IMR-90 (cell line): Measurements from ENCODE around the gene ARHGEF7. TPM values are rescaled to one million over a fixed set of nuclear protein-coding genes. Genes with fewer than 3 reads are reported as not detected.

Experiments
- ATAC-seq: fragments of 200-7000 bp; cut with Tn5 transposase; 2 replicates; pipeline ENCODE4 v1.9.1; 2020; ENCODE audit warnings: low read depth, mild to moderate bottlenecking, moderate library complexity
- BruUV-seq: library from RNA; stranded (reverse); fragments of 400-500 nt; replicated peaks from 2 replicates; lab custom pipeline; 2021; lab: Mats Ljungman, UMichigan
- CTCF ChIA-PET: fragments of 300-600 bp; formaldehyde crosslinking; extraction: SDS; loops from one replicate; lab custom pipeline; 2021; ENCODE audit warnings: antibody characterized with exemption; lab: Yijun Ruan, JAX
- POLR2A ChIA-PET: fragments of 300-600 bp; sonication (Branson Sonifier 250); formaldehyde crosslinking; loops from one replicate; lab custom pipeline; 2022; ENCODE audit warnings: antibody characterized with exemption; ENCODE audit not compliant: unreplicated experiment; lab: Charles Lee
- DNase-seq: peaks from one replicate; pipeline ENCODE4 v3.0.0; 2013
- H2AFZ ChIP-seq: replicated peaks from 2 replicates; pipeline ENCODE3; 2013; ENCODE audit warnings: low read length, mild to moderate bottlenecking; ENCODE audit not compliant: poor library complexity
- H2AK5ac ChIP-seq: 2 replicates; pipeline ENCODE4 v1.6.1; 2013; ENCODE audit warnings: low read depth, low read length, inconsistent platforms
- H2AK9ac ChIP-seq: replicated peaks from 2 replicates; pipeline ENCODE3; 2013; ENCODE audit warnings: mild to moderate bottlenecking, low read depth, low read length, moderate library complexity; ENCODE audit not compliant: poor library complexity
- H2BK120ac ChIP-seq: 2 replicates; pipeline ENCODE4 v1.6.1; 2013; ENCODE audit warnings: low read depth, low read length, inconsistent platforms
- H2BK15ac ChIP-seq: 3 replicates; pipeline ENCODE4 v1.6.1; 2013; ENCODE audit warnings: low read depth, low read length, inconsistent platforms
- H2BK20ac ChIP-seq: 2 replicates; pipeline ENCODE4 v1.6.1; 2013; ENCODE audit warnings: low read depth, mild to moderate bottlenecking, inconsistent platforms, low read length, moderate library complexity
- H2BK5ac ChIP-seq: 2 replicates; pipeline ENCODE4 v1.6.1; 2013; ENCODE audit warnings: mild to moderate bottlenecking, low read depth, low read length, inconsistent platforms; ENCODE audit not compliant: poor library complexity, severe bottlenecking
- H3K14ac ChIP-seq: replicated peaks from 2 replicates; pipeline ENCODE4 v1.6.1; 2013; ENCODE audit warnings: low read depth, low read length, inconsistent platforms
- H3K18ac ChIP-seq: 2 replicates; pipeline ENCODE4 v1.6.1; 2013; ENCODE audit warnings: low read depth, low read length, control low read depth
- H3K23ac ChIP-seq: 2 replicates; pipeline ENCODE4 v1.6.1; 2013; ENCODE audit warnings: low read depth, low read length, inconsistent platforms
- H3K27ac ChIP-seq: 2 replicates; pipeline ENCODE4 v1.5.1; 2013; ENCODE audit warnings: mild to moderate bottlenecking, control low read depth, low read length; ENCODE audit not compliant: insufficient read depth
- H3K27me3 ChIP-seq: 2 replicates; pipeline ENCODE4 v1.6.1; 2013; ENCODE audit warnings: low read length; ENCODE audit not compliant: control insufficient read depth, insufficient read depth
- H3K36me3 ChIP-seq: 2 replicates; pipeline ENCODE4 v1.6.1; 2013; ENCODE audit warnings: low read length, mixed read lengths; ENCODE audit not compliant: control insufficient read depth, insufficient read depth
- H3K4ac ChIP-seq: 2 replicates; pipeline ENCODE4 v1.6.1; 2013; ENCODE audit warnings: low read depth, low read length, inconsistent platforms
- H3K4me1 ChIP-seq: 2 replicates; pipeline ENCODE4 v1.6.1; 2013; ENCODE audit warnings: low read length, mixed read lengths; ENCODE audit not compliant: control insufficient read depth, insufficient read depth
- H3K4me2 ChIP-seq: 2 replicates; pipeline ENCODE4 v1.6.1; 2013; ENCODE audit warnings: low read depth, mild to moderate bottlenecking, control low read depth, low read length, moderate library complexity
- H3K4me3 ChIP-seq: 2 replicates; pipeline ENCODE4 v1.5.1; 2013; ENCODE audit warnings: low read depth, mild to moderate bottlenecking, control low read depth, low read length, moderate library complexity; ENCODE audit not compliant: insufficient read depth
- H3K56ac ChIP-seq: 2 replicates; pipeline ENCODE4 v1.6.1; 2013; ENCODE audit warnings: low read length, inconsistent platforms; ENCODE audit not compliant: insufficient read depth; ENCODE audit errors: extremely low read depth
- H3K79me1 ChIP-seq, 2 experiments: 2 replicates each; pipeline ENCODE4 v1.6.1; 2013; ENCODE audit warnings: low read length in 2 of 2, inconsistent platforms in 1 of 2, low read depth in 1 of 2
- H3K9ac ChIP-seq: 2 replicates; pipeline ENCODE4 v1.6.1; 2013; ENCODE audit warnings: low read depth, low read length, control low read depth
- H3K9me1 ChIP-seq: 2 replicates; pipeline ENCODE4 v1.6.1; 2013; ENCODE audit warnings: low read length, inconsistent platforms; ENCODE audit not compliant: insufficient read depth
- H3K9me3 ChIP-seq: 2 replicates; pipeline ENCODE4 v1.6.1; 2013; ENCODE audit warnings: low read length; ENCODE audit not compliant: control insufficient read depth, insufficient read depth
- H4K20me1 ChIP-seq: 2 replicates; pipeline ENCODE4 v1.6.1; 2013; ENCODE audit warnings: low read length, inconsistent platforms; ENCODE audit not compliant: insufficient read depth
- H4K5ac ChIP-seq: 2 replicates; pipeline ENCODE4 v1.6.1; 2013; ENCODE audit warnings: mild to moderate bottlenecking, low read depth, low read length, control low read depth
- H4K8ac ChIP-seq, 2 experiments: 2 replicates each; pipeline ENCODE4 v1.6.1; 2013; ENCODE audit warnings: low read depth in 2 of 2, low read length in 2 of 2, control low read depth in 1 of 2, inconsistent platforms in 1 of 2
- H4K91ac ChIP-seq: 2 replicates; pipeline ENCODE4 v1.6.1; 2013; ENCODE audit warnings: low read depth, low read length, inconsistent platforms; ENCODE audit not compliant: insufficient read depth
- BHLHE40 ChIP-seq: fragments of 150-350 bp; IDR thresholded peaks from 2 replicates; pipeline ENCODE4 v1.6.1; 2016; ENCODE audit warnings: mild to moderate bottlenecking, low read depth, low read length
- MXI1 ChIP-seq: IDR thresholded peaks from 2 replicates; pipeline ENCODE4 v1.6.1; 2012; ENCODE audit warnings: low read depth, mild to moderate bottlenecking, low read length, moderate library complexity, borderline replicate concordance
- POLR2A ChIP-seq: IDR thresholded peaks from 2 replicates; pipeline ENCODE4 v1.6.1; 2012; ENCODE audit warnings: mild to moderate bottlenecking, low read depth, low read length
- RAD21 ChIP-seq: IDR thresholded peaks from 2 replicates; pipeline ENCODE4 v1.6.1; 2012; ENCODE audit warnings: low read length, improper control_type of control experiment
- RCOR1 ChIP-seq: IDR thresholded peaks from 2 replicates; pipeline ENCODE4 v1.6.1; 2012; ENCODE audit warnings: mild to moderate bottlenecking, low read length, improper control_type of control experiment; ENCODE audit not compliant: insufficient replicate concordance
- WGBS, 2 experiments: methylation state at CpG; one replicate each; pipeline versions ENCODE4 v1.1.5 to v1.1.7; 2013; ENCODE audit warnings: missing lambda C conversion rate in 2 of 2; ENCODE audit not compliant: insufficient read length in 1 of 2; ENCODE audit errors: extremely low coverage in 2 of 2; 5-methylcytosine and 5-hydroxymethylcytosine counted together
- dilution Hi-C: fragments of 300-500 bp; cut with HindIII; formaldehyde crosslinking; loops from one replicate; pipeline ENCODE4 v1.14.3; 2018; ENCODE audit warnings: low sequenced_read_pairs; ENCODE audit not compliant: unreplicated experiment
- in situ Hi-C: fragments of 300-500 bp; cut with MboI; formaldehyde crosslinking; loops from 3 replicates; pipeline ENCODE4 v1.14.3; 2019; ENCODE audit warnings: low sequenced_read_pairs, inconsistent platforms, mixed read lengths
- intact Hi-C: fragments of 100-400 bp; cut with micrococcal nuclease; formaldehyde crosslinking; loops from 2 replicates; pipeline ENCODE4 v1.10.0; 2022
- polyA plus RNA-seq, 3 experiments: library from polyadenylated mRNA; depleted of rRNA; stranded (reverse); fragments of >200 nt; gene quantifications; 2 replicates each; pipeline ENCODE4 v1.2.3, GENCODE V29; 2012; ENCODE audit warnings: low replicate concordance in 1 of 3
- total RNA-seq: library from RNA; depleted of rRNA; stranded (reverse); fragments of >200 nt; gene quantifications from 2 replicates; pipeline ENCODE4 v1.2.3, GENCODE V29; 2012
- TF ChIP-seq, protein P1 (sequence below): fragments of 150-350 bp; IDR thresholded peaks from 2 replicates; pipeline ENCODE4 v1.6.1; 2017; ENCODE audit warnings: mild to moderate bottlenecking, antibody characterized with exemption, low read length, low read depth
- TF ChIP-seq, protein P2 (sequence below): conservative IDR thresholded peaks from 2 replicates; pipeline ENCODE4 v1.5.1; 2012; ENCODE audit warnings: mild to moderate bottlenecking, low read depth, low read length, improper control_type of control experiment

The ARHGEF7 gene
- total and polyA plus RNA-seq, 2 of the 4 experiments (the other 2 are of a cell fraction): 32.9 to 59.0 TPM

DNA sequence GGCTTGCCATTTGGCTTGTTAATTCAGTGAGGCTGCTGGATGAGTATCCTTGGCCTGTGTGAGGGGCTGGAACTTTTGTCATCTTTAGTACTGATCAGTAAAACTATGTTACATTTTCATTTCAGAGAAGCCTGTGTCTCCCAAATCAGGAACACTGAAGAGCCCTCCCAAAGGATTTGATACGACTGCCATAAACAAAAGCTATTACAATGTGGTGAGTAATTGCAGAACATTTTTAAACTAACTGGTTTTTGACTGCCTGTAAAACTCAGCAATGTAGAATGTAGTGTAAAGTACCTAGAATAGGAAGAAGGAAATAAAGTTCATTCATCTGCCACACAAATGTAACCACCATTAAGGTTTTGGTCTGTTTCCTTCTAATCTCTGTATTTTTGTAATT lies 118.0 kb downstream of the ARHGEF7 start:
- H3K9ac ChIP-seq: no peak overlapping the region
- H3K14ac ChIP-seq: no peak overlapping the region; the same call in 1 of the 2 replicates
- DNase-seq (peak; percentile 44), ATAC-seq (peak; percentile 88)
- peak overlapping the region; percentile 2 for H2AK9ac ChIP-seq
- peaks cover 29 to 59% of the 10 kb centered on the region in 2 experiments for H3K79me1 ChIP-seq
- H2BK20ac ChIP-seq: no peak overlapping the region
- H4K20me1 ChIP-seq: peaks cover 15% of the 10 kb centered on the region; the same call in 1 of the 2 replicates
- dilution Hi-C loops: no loop called here
- peak overlapping the region; percentile 26; the same call in 1 of the 2 replicates for H4K5ac ChIP-seq
- H3K27ac ChIP-seq: peak overlapping the region; percentile 66
- WGBS, 2 experiments: no CpG with 5 or more reads among the region's 1 CpG
- no peaks in the 10 kb centered on the region for H3K9me3 ChIP-seq
- H3K18ac ChIP-seq: no peak overlapping the region
- no peak overlapping the region for H3K4me2 ChIP-seq
- H2AFZ ChIP-seq: peak overlapping the region; percentile 25
- no TSS peak for BruUV-seq
- H3K4ac ChIP-seq: peak overlapping the region; percentile 30
- CTCF ChIA-PET: interaction anchor here (0.6 to 1.0 kb wide), 2 partner anchors 16 to 329 kb away, joined by 3 to 4 read pairs; no protein-coding TSS in a partner anchor
- H3K27me3 ChIP-seq: no peaks in the 10 kb centered on the region
- H3K56ac ChIP-seq: no peak overlapping the region
- POLR2A ChIA-PET: no interaction called here
- H2AK5ac ChIP-seq: peak overlapping the region; percentile 71
- H2BK15ac ChIP-seq: peak overlapping the region; percentile 29; the same call in 1 of the 3 replicates
- H3K4me1 ChIP-seq: peaks cover 3% of the 10 kb centered on the region
- H3K9me1 ChIP-seq: peaks cover 26% of the 10 kb centered on the region
- H3K23ac ChIP-seq: no peak overlapping the region
- H2BK5ac ChIP-seq: no peak overlapping the region
- H4K8ac ChIP-seq: peak overlapping the region in 1 of 2 experiments; percentile 32; a peak in 1 of 4 replicates
- in situ Hi-C loops: no loop called here
- no peak overlapping the region for H3K4me3 ChIP-seq
- H3K36me3 ChIP-seq: peaks cover 16% of the 10 kb centered on the region
- TF ChIP-seq RCOR1: no peak
- no peak for TF ChIP-seq RAD21
- no peak for TF ChIP-seq BHLHE40
- TF ChIP-seq MXI1: no peak
- TF ChIP-seq, protein P1, sequence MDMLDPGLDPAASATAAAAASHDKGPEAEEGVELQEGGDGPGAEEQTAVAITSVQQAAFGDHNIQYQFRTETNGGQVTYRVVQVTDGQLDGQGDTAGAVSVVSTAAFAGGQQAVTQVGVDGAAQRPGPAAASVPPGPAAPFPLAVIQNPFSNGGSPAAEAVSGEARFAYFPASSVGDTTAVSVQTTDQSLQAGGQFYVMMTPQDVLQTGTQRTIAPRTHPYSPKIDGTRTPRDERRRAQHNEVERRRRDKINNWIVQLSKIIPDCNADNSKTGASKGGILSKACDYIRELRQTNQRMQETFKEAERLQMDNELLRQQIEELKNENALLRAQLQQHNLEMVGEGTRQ: no peak
- no peak for TF ChIP-seq POLR2A
- TF ChIP-seq, protein P2, sequence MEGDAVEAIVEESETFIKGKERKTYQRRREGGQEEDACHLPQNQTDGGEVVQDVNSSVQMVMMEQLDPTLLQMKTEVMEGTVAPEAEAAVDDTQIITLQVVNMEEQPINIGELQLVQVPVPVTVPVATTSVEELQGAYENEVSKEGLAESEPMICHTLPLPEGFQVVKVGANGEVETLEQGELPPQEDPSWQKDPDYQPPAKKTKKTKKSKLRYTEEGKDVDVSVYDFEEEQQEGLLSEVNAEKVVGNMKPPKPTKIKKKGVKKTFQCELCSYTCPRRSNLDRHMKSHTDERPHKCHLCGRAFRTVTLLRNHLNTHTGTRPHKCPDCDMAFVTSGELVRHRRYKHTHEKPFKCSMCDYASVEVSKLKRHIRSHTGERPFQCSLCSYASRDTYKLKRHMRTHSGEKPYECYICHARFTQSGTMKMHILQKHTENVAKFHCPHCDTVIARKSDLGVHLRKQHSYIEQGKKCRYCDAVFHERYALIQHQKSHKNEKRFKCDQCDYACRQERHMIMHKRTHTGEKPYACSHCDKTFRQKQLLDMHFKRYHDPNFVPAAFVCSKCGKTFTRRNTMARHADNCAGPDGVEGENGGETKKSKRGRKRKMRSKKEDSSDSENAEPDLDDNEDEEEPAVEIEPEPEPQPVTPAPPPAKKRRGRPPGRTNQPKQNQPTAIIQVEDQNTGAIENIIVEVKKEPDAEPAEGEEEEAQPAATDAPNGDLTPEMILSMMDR: no peak
- intact Hi-C loops: no loop called here
- H2BK120ac ChIP-seq: peak overlapping the region; percentile 11; the same call in 1 of the 2 replicates
- peak overlapping the region; percentile 45; the same call in 1 of the 2 replicates for H4K91ac ChIP-seq
